ENCODE data around the gene FNIP1. TPM values are rescaled to one million over a fixed set of nuclear protein-coding genes. Genes with fewer than 3 reads are reported as not detected.

Gene FNIP1
- total and polyA plus RNA-seq, 9 of the 15 experiments (the other 6 are each of a cell fraction or from before 2014, with no cell fraction given) = 5.0 to 32.8 (median 18.4) TPM

GRCh38 chr5:131747180-131748105, 49.4 kb downstream of the FNIP1 start (continued):
- TF ChIP-seq REST (IDR thresholded peaks at IDR 0.05; ENCODE audit: borderline replicate concordance) = peak; percentile 29; the same call in 1 of the 2 replicates
- no peak for TF ChIP-seq REST (CRISPR knock-in tag; IDR thresholded peaks at IDR 0.05; ENCODE audit: low read depth)
- no peak for TF ChIP-seq TCF7 (IDR thresholded peaks at IDR 0.05; ENCODE audit: borderline replicate concordance)
- TF ChIP-seq SP2 (IDR thresholded peaks at IDR 0.05; ENCODE audit: extremely low read depth, low read depth, low read length, poor library complexity, severe bottlenecking) = no peak
- peak; percentile 74; the same call in 1 of the 2 replicates for TF ChIP-seq ZNF197 (CRISPR knock-in tag; IDR thresholded peaks at IDR 0.05; ENCODE audit: low read depth)
- TF ChIP-seq MEIS2 (IDR thresholded peaks at IDR 0.05; ENCODE audit: partially characterized antibody) = peak; percentile 98
- TF ChIP-seq, protein P1, sequence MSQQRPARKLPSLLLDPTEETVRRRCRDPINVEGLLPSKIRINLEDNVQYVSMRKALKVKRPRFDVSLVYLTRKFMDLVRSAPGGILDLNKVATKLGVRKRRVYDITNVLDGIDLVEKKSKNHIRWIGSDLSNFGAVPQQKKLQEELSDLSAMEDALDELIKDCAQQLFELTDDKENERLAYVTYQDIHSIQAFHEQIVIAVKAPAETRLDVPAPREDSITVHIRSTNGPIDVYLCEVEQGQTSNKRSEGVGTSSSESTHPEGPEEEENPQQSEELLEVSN (IDR thresholded peaks at IDR 0.05; ENCODE audit: borderline replicate concordance in 1 of 2, extremely low read depth in 1 of 2, insufficient read depth in 1 of 2, insufficient read length in 1 of 2, low read depth in 1 of 2, low read length in 1 of 2, poor library complexity in 1 of 2, severe bottlenecking in 1 of 2) = no peak
- TF ChIP-seq, protein P2, sequence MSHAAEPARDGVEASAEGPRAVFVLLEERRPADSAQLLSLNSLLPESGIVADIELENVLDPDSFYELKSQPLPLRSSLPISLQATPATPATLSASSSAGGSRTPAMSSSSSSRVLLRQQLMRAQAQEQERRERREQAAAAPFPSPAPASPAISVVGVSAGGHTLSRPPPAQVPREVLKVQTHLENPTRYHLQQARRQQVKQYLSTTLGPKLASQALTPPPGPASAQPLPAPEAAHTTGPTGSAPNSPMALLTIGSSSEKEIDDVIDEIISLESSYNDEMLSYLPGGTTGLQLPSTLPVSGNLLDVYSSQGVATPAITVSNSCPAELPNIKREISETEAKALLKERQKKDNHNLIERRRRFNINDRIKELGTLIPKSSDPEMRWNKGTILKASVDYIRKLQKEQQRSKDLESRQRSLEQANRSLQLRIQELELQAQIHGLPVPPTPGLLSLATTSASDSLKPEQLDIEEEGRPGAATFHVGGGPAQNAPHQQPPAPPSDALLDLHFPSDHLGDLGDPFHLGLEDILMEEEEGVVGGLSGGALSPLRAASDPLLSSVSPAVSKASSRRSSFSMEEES (CRISPR knock-in tag; IDR thresholded peaks at IDR 0.05) = no peak
- TF ChIP-seq, protein P3, sequence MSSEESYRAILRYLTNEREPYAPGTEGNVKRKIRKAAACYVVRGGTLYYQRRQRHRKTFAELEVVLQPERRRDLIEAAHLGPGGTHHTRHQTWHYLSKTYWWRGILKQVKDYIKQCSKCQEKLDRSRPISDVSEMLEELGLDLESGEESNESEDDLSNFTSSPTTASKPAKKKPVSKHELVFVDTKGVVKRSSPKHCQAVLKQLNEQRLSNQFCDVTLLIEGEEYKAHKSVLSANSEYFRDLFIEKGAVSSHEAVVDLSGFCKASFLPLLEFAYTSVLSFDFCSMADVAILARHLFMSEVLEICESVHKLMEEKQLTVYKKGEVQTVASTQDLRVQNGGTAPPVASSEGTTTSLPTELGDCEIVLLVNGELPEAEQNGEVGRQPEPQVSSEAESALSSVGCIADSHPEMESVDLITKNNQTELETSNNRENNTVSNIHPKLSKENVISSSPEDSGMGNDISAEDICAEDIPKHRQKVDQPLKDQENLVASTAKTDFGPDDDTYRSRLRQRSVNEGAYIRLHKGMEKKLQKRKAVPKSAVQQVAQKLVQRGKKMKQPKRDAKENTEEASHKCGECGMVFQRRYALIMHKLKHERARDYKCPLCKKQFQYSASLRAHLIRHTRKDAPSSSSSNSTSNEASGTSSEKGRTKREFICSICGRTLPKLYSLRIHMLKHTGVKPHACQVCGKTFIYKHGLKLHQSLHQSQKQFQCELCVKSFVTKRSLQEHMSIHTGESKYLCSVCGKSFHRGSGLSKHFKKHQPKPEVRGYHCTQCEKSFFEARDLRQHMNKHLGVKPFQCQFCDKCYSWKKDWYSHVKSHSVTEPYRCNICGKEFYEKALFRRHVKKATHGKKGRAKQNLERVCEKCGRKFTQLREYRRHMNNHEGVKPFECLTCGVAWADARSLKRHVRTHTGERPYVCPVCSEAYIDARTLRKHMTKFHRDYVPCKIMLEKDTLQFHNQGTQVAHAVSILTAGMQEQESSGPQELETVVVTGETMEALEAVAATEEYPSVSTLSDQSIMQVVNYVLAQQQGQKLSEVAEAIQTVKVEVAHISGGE (CRISPR knock-in tag; IDR thresholded peaks at IDR 0.05) = no peak

Data from K562 (cell line).